Fibroblast of peridontal ligament (primary cell): ENCODE results near the gene PTPRF.
"Not testable (repeated sequence)": the region's sequence is repeated elsewhere in the genome, so short reads cannot be mapped to it uniquely, and the experiment has no call there.

Experiments
- DNase-seq: peaks from one replicate; pipeline ENCODE4 v3.0.0-alpha.2; 2010; ENCODE audit errors: extremely low read depth

PTPRF gene

DNA sequence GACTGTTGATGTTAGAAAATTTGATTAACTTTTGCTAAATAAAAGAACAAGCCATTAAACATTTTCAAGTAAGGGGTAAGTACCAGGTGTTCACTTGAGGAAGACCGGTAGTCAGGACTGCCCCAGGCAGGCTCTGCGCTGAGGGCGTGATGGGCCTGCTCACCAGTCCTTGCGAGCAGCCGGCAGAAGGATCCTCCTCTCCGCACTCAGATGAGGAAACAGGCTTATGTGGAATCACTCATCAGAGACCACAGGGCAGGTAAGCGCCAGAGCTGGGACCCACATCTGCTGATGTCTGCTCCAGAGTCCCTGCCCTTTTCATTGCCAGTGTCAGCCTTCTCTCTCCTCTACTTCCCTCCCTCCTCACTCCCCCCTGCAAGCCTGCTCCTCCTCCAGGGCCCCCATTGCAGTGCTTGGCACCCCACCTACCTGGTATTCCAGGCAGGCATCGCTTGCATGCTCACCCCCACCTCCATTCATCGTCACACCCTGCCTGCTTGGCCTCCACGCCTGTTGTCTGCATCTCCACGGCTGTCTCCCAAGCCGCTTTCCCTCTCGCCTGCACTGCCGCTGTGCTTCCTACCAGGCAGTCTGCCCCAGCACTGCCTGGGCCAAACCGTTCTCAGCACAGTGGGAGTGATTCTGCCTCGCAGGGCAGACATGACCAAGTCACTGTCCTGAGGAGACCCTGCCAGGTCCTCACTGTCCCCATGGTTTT is 94.5 kb downstream of the PTPRF start:
- no peak for DNase-seq

- no peak for DNase-seq
These were observed 101.5 kb downstream of the PTPRF start for GRCh38 chr1:43632135-43632670.

- no peak for DNase-seq
These were observed 104.0 kb downstream of the PTPRF start for GRCh38 chr1:43634721-43635120.

- DNase-seq, result no peak
These were observed 105.4 kb downstream of the PTPRF start for GRCh38 chr1:43636006-43636641.

GRCh38 chr1:43637267-43637666 is 106.6 kb downstream of the PTPRF start:
- no peak for DNase-seq

DNA sequence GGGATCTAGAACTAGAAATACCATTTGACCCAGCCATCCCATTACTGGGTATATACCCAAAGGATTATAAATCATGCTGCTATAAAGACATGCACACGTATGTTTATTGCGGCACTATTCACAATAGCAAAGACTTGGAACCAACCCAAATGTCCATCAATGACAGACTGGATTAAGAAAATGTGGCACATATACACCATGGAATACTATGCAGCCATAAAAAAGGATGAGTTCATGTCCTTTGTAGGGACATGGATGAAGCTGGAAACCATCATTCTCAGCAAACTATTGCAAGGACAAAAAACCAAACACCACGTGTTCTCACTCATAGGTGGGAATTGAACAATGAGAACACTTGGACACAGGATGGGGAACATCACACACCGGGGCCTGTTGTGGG is 107.7 kb downstream of the PTPRF start:
- DNase-seq, result not testable (repeated sequence)

- no peak for DNase-seq
These were observed 109.5 kb downstream of the PTPRF start for GRCh38 chr1:43639976-43640794.

DNA sequence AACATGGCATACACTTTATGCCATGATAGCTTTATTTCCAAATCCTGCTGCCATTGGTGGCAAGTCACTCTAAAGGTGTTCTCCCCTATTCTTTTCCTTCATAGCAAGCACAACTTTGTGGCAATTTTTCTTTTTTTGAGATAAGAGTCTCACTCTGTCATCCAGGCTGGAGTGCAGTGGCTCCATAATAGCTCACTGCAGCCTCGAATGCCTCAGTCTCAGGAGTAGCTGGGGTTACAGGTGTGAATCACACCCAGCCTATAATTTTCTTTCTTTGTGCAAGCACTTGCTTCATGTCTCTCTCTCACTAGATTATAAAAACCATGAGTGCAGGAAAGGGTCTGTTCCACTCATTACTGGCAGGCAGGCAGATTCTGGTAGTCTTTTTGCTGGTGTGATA is 113.9 kb downstream of the PTPRF start:
- no peak for DNase-seq

GRCh38 chr1:43645461-43645860 is 114.8 kb downstream of the PTPRF start:
- DNase-seq, result no peak

DNA sequence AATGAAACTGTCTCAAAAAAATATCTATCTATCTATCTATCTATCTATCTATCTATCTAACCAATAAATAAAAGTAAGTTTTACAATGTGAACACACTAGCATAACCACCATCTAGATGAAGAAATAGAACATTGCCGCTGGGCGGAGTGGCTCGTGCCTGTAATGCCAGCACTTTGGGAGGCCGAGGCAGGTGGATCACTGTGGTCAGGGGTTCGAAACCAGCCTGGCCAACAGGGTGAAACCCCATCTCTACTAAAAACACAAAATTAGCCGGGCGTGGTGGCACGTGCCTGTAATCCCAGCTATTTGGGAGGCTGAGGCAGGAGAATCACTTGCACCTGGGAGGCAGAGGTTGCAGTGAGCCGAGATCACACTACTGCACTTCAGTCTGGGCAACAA is 116.6 kb downstream of the PTPRF start:
- DNase-seq, result not testable (repeated sequence)

GRCh38 chr1:43648221-43648847 is 117.7 kb downstream of the PTPRF start:
- peak; percentile 4 for DNase-seq

DNA sequence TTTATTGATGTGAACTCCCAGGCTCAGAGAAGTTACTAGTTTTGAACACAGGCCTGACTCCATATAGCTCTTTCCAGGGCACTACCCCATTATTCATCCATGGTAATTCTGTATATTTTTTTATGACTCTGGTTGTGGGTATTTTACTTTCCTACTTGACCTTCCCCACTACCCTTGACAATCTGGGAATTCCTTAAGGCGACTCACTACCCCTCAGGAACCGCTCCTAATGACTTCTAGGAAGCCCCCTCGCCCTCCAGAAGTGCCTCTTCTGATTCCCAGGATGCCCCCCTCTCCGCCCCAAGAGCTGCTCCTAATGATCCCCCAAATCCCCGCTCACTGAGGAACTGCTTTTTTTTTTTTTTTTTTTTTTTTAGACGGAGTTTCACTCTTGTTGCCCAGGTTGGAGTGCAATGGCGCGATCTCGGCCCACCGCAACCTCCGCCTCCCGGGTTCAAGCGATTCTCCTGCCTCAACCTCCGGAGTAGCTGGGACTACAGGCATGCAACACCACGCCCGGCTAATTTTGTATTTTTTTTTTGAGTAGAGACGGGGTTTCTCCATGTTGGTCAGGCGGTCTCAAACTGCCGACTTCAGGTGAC is 118.3 kb downstream of the PTPRF start:
- DNase-seq, result no peak

GRCh38 chr1:43650310-43651085 is 119.8 kb downstream of the PTPRF start:
- peak; percentile 99 for DNase-seq

DNA sequence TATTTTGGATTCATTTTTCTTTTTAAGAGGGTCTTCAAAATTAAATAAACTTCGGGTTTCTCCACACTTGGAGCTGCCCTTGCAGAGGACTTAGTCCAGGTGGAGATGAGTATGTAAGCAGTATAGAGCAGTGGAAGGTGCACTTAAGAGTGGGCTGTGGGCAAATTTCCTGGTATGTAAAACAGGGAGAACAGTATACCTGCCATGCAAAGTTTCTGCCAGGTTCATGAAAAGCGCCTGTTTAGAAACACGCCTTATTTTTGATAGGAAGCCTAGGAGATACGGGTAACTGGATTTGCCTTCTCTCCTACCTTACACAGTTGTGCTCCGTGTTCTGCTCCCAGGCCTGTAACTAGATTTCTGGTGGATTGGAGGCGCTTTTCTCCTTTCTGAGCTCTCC is 120.5 kb downstream of the PTPRF start:
- DNase-seq, result peak; percentile 6

- DNase-seq, result no peak
These were observed 121.2 kb downstream of the PTPRF start for GRCh38 chr1:43651902-43652301.

GRCh38 chr1:43653339-43653738 is 122.7 kb downstream of the PTPRF start:
- DNase-seq, result peak; percentile 44

DNA sequence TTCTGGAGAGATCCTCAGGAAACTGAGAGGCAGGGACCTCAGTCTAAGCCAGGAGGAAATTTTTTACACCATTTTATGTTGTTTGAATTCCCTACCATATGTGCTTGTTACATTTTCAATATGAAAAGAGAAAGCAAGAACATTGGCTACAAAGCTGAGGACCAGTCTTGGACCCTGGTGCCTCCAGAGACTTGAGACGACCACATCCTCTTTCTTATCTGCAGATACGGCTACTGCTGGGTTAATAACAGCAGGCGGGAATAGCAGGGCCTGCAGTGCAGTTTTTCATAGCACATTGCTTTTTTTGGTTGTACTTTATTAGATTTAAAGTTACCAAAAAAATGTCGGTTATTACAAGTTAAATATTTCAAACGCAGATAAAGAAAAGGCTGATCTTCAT is 123.2 kb downstream of the PTPRF start:
- DNase-seq, result no peak

DNA sequence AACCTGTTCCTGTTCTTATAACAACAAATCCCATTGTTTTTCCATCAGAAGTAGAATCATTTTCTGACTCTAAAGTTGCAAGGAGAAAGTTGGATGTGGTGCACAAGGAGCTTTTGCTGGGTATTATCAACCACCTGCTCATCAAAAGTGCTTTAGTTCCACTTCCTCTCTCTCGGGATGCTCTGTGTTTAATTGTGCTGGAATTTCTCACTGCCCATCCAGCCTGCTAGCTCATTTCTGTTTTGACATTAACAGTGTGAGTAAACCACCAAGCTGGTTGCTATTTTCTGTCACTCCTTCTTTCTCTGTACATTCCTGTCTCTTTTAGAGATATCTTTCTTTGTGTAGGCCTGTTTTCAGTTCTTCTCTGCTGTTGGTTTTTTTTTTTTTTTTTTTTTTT is 125.3 kb downstream of the PTPRF start:
- no peak for DNase-seq

- DNase-seq, result no peak
These were observed 128.8 kb downstream of the PTPRF start for GRCh38 chr1:43659212-43660166.

DNA sequence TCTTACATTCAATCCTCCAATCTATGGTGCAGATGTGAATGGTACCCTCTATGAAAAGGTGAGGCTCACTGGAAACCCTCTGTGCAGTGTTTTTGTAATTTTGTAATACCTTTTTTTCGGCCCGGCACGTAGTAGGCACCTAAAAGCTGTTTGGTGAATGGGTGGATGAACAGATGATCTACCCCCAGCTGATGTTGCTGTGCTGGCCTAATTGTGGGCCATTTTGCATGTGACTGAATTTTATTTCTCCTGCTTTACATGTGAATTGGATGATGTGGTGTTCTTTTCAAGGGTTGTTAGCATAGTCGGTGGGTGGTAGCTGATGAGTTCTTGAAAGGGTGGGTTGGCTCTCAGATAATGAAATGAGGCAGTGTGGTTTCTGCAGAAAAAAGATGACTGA is 129.7 kb downstream of the PTPRF start:
- DNase-seq, result no peak
